Mucosa of descending colon (tissue), 3 donors: ENCODE results near the gene DDX10. TPM values are rescaled to one million over a fixed set of nuclear protein-coding genes. Genes with fewer than 3 reads are reported as not detected.

Experiments used
- ATAC-seq: fragments of 200-7000 bp; cut with Tn5 transposase; one replicate; pipeline ENCODE4 v1.9.1; 2020; ENCODE audit warnings: mild to moderate bottlenecking, moderate library complexity
- DNase-seq, 3 donors: peaks; one replicate each; pipeline ENCODE4 v3.0.0-alpha.2; 2020
- H3K36me3 ChIP-seq: fragments of 200-600 bp; one replicate; pipeline ENCODE4 v1.8.0; 2021; ENCODE audit warnings: low read depth, mild to moderate bottlenecking
- H3K4me1 ChIP-seq: fragments of 200-600 bp; one replicate; pipeline ENCODE4 v1.8.0; 2021; ENCODE audit warnings: low read depth, mild to moderate bottlenecking
- H3K4me3 ChIP-seq: fragments of 200-600 bp; one replicate; pipeline ENCODE4 v1.8.0; 2021; ENCODE audit warnings: mild to moderate bottlenecking
- H3K9me3 ChIP-seq: fragments of 200-600 bp; one replicate; pipeline ENCODE4 v1.8.0; 2021; ENCODE audit warnings: mild to moderate bottlenecking
- CTCF ChIP-seq: fragments of 200-600 bp; IDR thresholded peaks from one replicate; pipeline ENCODE4 v1.8.0; 2022; ENCODE audit warnings: antibody characterized with exemption, mild to moderate bottlenecking
- intact Hi-C, 2 donors: fragments of 100-400 bp; cut with DNase I in 1 of 2; cut with micrococcal nuclease in 1 of 2; formaldehyde crosslinking; loops; one replicate each; pipeline versions ENCODE4 v1.11.0 to v1.11.1; 2022; cut with DNase I, micrococcal nuclease
- total RNA-seq, 3 donors: library from RNA; stranded (reverse); fragmentation: NEBNext Ultra II Directional in 2 of 3; extraction: Animal tissue kit (Norgen Biotek cat#: 25700) in 2 of 3; gene quantifications; one replicate each; pipeline versions ENCODE4 v1.2.1 to v1.2.4, GENCODE V29; 2021 to 2023
- donor health status: DM: no; HTN: no; CAD: no; lungs with moderate emphysema.
- donor health status: DM: no; HTN: no; CAD: no.
- donor health status: DM: no; HTN: yes; CAD: no.

DDX10 gene
- total RNA-seq, 3 donors from 2014 or later: 16.1 to 18.3 (median 17.3) TPM

- Histone ChIP-seq H3K4me3 (no peak overlapping the region), H3K4me1 (no peaks in the 10 kb centered on the region), H3K9me3 (no peaks in the 10 kb centered on the region), H3K36me3 (no peaks in the 10 kb centered on the region)
- TF ChIP-seq CTCF: no peak
- ATAC-seq (no peak), DNase-seq (no peak)
- intact Hi-C loops: no loop called here
These were observed 208.4 kb downstream of the DDX10 start for GRCh38 chr11:108873310-108873709.

GRCh38 chr11:108873941-108874340, 209.1 kb downstream of the DDX10 start:
- Histone ChIP-seq H3K4me1 (no peaks in the 10 kb centered on the region), H3K36me3 (no peaks in the 10 kb centered on the region), H3K4me3 (no peak overlapping the region), H3K9me3 (no peaks in the 10 kb centered on the region)
- intact Hi-C loops: no loop called here
- ATAC-seq (no peak), DNase-seq (no peak)
- no peak for TF ChIP-seq CTCF

GRCh38 chr11:108875134-108875533, 210.3 kb downstream of the DDX10 start:
- no peaks in the 10 kb centered on the region for H3K4me1 ChIP-seq
- ATAC-seq: no peak
- intact Hi-C loops: no loop called here

GRCh38 chr11:108877178-108877577, 212.3 kb downstream of the DDX10 start:
- ATAC-seq (no peak), DNase-seq (no peak)
- intact Hi-C loops: no loop called here
- no peaks in the 10 kb centered on the region for H3K4me1 ChIP-seq
- no peak for TF ChIP-seq CTCF
- no peaks in the 10 kb centered on the region for H3K9me3 ChIP-seq
- H3K4me3 ChIP-seq: no peak overlapping the region
- no peaks in the 10 kb centered on the region for H3K36me3 ChIP-seq

More at GRCh38 chr11:108875134-108875533, 210.3 kb downstream of the DDX10 start:
- Histone ChIP-seq H3K4me3 (no peak overlapping the region), H3K9me3 (no peaks in the 10 kb centered on the region), H3K36me3 (no peaks in the 10 kb centered on the region)
- DNase-seq: no peak
- no peak for TF ChIP-seq CTCF

- ATAC-seq (no peak), DNase-seq (no peak)
- Histone ChIP-seq H3K36me3 (no peaks in the 10 kb centered on the region), H3K9me3 (no peaks in the 10 kb centered on the region), H3K4me1 (no peaks in the 10 kb centered on the region), H3K4me3 (no peak overlapping the region)
- intact Hi-C loops: no loop called here
- TF ChIP-seq CTCF: no peak
These were observed 215.6 kb downstream of the DDX10 start for GRCh38 chr11:108880510-108880909.

GRCh38 chr11:108881131-108881530, 216.3 kb downstream of the DDX10 start:
- no peak for ATAC-seq
- intact Hi-C loops: no loop called here
- H3K9me3 ChIP-seq: no peaks in the 10 kb centered on the region
- no peaks in the 10 kb centered on the region for H3K4me1 ChIP-seq
- DNase-seq: no peak
- no peak for TF ChIP-seq CTCF
- H3K36me3 ChIP-seq: no peaks in the 10 kb centered on the region
- no peak overlapping the region for H3K4me3 ChIP-seq
